HG03064 (cell line): Measurements from ENCODE around the gene DCDC2.
"Not testable (repeated sequence)": the region's sequence is repeated elsewhere in the genome, so short reads cannot be mapped to it uniquely, and the experiment has no call there.

Experiments
- ATAC-seq: cut with Tn5 transposase; IDR thresholded peaks from one replicate; pipeline ENCODE4 v1.9.1; 2021; ENCODE audit warnings: low read depth; ENCODE audit not compliant: unreplicated experiment

The DCDC2 gene

DNA sequence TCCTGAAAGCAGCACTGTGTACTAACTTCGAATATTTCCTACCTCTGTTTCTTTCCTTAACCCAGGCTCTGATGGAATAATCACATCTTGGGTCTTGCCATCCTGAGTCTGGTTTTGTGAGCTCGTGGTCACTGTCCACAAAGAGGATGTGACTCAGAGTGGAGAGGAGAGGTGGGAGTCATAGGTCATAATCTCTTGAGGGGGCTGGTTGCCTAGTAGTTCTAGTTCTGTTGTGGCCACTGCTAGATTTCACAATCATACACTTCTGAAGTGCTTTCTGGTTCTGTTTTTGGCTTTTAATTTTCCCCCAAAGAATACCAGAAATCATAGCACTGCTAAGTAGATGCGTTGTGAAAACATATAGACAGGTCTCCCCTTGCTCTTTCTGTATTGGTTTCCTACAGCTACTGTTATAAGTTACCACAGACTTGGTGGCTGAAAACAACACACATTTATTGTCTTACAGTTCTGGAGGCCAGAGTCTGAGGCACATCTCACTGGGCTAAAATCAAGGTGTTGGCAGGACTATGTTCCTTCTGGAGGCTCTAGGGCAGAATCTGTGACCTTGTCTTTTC, 129.1 kb downstream of the DCDC2 start:
- ATAC-seq = no peak

DNA sequence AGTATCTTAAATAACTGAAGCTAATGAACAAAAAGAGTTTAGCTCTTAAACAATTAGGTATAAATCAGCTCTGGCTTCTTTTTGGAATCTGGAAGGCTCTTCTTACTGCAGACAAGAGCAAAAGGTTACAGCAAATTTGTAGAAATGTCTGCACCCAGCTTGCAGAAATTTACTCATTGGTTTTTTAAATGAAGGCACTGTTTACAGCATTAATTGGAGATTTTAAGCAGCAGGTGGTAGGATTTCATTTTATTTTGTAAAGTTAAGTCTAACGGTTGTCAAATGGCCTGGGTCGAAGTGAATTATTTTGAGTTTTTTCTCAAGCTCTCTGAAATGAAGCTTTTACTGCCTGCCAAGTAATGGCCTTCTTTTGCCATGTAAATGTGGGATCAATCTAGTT, 129.7 kb downstream of the DCDC2 start:
- ATAC-seq = no peak

DNA sequence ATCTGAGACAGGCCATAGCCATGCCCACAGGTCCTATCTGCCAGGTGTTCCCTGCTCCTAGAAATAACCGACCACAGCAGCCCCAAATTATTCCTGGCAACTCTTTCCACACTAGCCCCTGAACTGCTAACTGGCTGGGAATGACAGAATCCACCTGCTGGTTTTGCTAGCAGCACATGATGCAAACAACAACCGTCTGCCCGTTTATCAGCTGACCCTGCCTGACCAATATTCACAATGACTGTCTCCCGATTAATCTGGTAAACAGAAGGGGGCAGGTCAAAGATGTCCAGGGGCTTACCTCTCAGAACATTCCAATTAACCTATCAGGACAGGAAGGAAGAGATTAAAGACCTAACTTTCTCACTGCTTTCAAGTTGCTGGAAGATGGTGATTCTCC, 130.3 kb downstream of the DCDC2 start:
- no peak for ATAC-seq

DNA sequence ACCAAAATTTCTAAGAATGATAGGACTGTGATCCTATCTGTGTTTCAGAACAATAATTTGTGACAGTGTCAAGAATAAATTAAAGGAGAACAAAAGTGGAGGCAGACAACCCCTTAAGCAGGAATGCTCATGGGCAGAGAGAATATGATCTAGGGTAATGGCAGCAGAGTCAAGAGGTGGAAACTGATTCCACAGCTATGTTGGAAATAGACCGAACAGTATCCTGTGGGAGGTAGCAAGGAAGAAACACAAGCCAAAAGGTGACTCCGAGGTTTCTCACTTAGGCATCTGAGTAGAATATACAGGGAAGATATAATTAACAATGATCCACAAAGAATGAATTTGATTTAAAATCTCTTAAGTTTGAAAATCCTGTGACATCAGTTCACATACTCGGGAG, 131.3 kb downstream of the DCDC2 start:
- ATAC-seq = no peak

DNA sequence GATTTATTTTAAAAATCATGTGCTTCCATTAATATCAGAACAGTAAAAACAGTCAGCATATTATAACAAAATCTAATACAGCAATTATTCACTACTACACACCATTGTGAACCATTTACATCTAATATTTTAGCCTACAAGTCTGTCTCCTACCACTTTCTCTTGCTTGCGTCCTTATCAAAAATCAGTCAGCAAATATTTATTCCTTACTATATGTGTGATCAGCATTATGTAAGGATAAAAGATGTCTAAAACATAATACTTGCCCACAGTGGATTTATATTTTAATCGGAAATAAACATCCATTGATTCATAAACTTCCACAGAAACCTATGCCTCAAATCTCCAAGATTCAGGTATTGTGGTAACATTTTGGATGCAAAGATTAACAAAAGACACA, 132.0 kb downstream of the DCDC2 start:
- no peak for ATAC-seq

DNA sequence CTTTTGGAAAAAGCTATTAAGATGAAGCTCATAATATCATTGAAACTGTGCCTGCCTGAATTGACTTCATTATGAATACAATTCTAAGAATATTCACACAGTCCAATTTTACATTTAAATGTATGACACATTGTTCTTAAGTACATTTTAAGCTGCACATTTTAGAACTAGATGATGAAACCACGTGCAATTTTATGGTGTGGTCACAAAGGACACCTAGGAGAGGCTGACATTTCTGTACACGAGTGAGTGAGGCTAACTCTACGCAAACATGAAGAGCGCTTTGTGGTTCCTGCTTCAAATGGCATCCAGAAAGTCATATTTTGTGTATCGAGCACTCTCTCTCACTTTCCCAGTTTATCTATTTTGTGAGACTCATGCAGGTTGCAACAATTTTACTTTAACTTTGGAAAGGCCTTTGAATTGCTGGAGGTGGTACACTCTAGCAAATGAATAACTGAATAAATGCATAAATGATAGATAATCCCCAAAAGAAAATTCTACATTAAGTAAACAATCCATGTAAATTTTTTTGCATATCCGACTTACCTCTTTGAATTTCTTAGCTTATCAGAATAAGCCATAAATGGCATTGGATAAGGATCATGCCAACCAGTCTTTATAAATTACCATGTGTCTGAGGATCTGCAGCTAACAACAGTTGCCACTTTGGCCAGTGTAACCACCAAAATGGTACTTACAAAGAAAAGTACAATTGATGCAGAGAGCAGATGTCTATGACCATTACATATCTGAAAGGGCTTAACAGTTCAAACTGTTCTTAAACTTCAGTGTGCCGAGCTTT, 134.5 kb downstream of the DCDC2 start:
- ATAC-seq = no peak

DNA sequence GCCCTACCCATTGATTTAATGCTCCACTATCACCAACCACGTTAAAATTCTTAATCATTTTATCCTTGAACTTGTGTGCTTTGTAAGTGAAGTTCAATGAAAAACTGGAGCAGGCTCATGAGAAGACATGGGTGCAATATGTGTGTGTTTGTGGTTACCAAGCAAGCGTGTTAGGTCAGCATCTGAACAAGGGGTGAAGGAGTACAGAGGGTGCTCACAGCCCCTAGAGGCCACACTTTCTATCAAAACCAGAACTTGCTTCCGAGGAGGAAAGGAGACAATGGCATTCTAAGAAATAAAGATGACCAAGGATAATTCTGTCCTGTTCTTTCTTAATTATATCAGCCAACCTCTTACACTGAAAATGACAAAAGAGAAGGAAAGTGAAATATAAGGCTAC, 138.2 kb downstream of the DCDC2 start:
- ATAC-seq = no peak

DNA sequence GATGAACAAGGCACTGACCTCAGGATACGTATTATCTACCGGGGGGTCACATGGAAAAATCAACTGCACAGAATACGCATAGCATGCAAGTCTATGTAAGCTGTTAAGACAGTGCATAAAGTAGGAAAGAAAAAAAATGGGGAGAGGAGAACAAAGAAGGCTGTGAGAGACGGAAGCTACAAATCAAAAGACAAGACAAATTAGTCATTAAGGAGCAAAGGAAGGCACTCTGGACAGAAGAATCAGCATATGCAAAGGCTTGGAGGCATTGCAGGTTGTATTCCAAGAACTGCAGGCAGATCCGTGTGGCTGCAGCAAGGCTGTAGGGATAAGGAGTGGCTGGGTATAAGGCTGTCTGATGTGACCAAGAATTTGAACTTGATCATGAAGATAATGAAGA, 142.9 kb downstream of the DCDC2 start:
- no peak for ATAC-seq

DNA sequence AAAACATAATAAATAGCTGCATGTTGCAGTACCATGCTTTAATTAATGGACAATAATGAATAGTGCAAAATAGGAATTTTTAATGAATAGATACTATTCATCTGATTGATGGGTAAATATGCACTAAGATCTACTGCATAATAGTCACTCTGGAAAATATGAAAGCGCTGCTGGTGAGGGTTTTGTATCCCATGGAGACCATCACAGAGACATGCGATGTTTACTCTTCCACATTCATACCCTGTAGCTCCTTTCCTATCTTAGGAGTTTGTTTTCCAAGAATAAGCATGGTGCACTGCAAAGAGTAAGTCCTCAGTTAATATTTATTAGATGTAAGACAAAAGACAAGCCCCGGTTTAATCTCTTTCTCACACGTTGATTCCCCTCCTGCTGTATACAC, 150.4 kb downstream of the DCDC2 start:
- no peak for ATAC-seq

DNA sequence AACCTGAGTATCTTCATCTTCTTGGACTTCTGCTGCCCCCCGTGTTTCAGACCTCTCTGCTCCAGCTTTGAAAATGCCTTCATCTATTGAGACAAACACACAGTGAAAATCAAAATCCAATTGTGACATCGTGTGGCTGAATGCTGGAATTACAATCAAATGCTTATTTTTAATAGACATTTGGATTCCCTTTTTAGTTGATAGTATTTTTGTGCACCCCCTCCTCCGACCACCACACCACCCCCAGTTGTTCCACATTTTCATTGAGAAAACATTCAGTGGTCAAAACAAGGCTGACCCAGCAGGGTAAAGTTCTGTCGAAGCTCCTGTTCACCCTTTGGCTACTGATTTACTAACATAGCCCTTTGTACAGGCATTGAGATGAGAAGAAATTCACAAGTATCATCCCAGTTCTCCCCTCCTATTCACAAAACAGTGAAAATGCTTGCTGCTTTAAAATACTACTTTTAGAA, 152.8 kb downstream of the DCDC2 start:
- no peak for ATAC-seq

DNA sequence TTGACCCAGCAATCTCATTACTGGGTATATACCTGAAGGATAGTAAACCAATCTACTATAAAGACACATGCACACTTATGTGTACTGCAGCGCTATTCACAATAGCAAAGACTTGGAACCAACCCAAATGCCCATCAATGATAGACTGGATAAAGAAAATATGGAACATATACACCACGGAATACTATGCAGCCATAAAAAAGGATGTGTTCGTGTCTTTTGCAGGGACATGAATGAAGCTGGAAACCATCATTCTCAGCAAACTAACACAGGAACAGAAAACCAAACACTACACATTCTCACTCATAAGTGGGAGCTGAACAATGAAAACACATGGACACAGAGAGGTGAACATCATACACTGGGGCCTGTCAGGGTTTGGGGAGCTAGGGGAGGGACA, 153.7 kb downstream of the DCDC2 start:
- ATAC-seq = not testable (repeated sequence)

DNA sequence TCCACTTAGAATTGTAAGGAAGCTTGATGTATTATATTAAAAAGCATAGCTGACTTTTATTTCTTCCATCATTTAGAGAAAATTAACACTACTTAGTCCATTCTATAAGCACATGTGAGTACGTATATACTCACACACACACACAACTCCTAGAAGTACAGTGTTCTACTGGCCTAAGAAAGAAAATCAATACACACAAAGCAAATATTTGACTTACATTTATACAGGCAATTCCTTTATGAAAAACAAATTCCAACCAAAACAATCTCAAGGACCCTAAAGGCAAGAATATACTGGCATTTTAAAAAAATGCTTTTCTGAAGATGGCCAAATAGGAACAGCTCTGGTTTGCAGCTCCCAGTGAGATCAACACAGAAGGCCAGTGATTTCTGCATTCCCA, 160.0 kb downstream of the DCDC2 start:
- no peak for ATAC-seq

DNA sequence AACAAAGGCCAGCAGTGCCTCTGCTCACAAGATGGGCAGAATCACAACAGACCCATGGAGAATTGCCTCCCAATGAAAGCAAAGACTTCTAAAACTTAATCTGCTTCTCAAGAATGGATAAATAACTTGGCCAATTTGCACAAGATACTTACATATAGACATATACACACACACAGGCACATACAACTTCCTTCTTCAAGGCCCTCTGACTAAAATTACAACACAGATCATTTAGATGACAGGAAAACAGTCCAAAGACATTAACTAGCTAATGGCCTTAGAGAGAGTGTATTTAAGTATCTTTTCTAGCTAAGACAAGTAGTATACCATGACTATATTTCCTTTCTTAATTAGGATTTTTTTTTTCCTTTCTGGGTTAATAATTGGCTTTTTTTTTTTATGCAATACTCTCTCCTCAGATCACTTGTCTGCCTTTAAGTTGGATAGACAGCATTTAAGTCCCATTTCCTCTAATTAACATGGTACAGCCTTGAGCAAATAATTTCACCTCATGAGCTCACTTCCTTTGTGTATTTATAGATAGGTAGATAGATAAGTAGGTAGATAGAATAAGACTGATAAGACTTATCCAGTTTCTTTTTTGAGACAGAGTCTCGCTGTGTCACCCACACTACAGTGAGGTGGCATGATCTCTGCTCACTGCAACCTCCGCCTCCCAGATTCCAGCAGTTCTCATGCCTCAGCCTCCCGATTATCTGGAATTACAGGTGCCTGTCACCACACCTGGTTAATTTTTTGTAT, 161.8 kb downstream of the DCDC2 start:
- no peak for ATAC-seq

DNA sequence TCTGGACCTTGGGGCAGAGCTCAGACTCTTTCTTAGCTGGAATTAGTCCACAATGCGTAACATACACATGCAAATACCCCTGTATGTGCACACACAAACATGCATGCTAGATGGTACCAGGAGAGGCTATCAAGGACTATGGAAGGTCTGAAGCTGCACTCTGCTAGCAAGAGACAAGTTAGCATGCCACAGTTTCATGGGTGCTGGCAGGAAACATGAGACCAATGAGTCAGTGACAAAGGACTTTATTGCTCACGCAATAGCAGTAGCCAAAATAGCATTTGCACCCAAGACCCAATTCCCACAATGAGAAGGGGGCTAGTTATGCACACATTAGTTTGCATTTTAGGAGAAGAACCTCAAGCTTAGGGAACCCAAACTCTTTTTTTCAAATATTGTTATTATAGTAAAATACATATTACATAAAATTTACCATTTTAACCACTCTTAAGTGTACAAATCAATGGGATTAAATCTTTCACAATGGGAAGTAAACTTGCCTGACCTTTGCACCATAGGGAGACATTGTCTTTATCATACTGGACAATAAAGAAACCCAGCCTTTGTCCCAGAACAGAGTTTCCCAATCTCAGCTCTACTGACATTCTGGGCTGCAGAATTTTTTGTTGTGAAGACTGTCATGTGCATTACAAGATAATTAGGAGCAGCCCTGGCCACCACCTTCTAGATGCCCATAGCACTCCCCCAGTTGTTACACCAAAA, 162.7 kb downstream of the DCDC2 start:
- ATAC-seq = no peak

DNA sequence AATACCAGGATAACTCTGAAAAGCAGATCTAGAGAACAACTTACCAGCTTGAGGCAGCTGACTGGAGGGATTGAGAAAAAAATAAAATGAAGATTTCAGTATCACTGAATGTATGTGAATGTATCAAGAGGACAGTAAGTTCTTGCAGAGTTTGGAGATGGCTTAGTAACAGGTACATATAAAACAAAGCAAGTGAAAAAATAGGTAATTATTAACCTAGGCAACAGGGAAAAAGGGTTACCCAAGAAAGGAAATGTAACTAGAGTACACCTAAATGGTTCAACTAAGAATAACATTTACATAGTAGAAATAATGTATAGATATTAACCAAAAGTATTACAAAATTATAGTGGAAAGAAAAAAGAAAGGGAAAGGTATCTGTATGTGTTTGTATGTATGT, 164.5 kb downstream of the DCDC2 start:
- no peak for ATAC-seq

DNA sequence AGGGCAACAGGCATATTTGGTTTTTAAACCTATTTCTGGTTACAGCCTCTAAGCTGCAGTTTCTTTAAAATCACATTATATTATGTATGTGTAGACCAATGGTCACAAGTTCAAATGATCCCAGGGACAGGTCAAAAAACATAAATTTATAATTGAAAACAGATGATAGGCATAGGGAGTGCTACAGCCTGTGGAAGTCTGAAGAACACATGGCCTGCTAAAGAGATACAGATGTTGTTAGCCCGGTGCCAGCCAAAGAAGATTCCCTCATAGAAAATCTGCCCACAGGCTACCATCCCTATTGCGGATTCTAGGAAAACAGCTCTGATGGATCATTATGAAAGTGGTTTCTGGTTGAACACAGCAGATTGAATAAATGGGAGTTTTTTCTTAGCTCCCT, 166.5 kb downstream of the DCDC2 start:
- no peak for ATAC-seq

DNA sequence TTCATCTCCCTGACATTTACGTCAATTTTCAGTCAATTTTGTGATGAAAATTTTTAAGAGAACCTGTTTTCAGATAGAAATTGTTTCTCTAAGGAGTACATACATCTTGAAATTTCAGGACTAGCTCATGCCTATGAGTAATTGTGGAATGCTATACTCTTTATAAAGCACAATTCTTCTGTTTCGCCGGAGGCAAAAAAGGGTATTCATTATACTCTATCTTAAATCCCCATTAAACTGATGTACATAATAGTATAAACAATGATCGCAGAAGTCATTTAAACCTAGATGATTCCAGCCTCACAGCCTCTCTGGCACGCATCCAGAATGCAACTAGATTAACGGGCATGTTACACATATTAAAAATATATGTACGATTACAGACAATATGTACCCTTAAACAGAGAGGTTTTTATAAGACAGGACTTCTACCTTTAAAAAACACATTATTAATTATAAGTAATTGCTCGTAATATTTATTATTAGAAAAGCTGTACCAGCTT, 169.2 kb downstream of the DCDC2 start:
- ATAC-seq = no peak

DNA sequence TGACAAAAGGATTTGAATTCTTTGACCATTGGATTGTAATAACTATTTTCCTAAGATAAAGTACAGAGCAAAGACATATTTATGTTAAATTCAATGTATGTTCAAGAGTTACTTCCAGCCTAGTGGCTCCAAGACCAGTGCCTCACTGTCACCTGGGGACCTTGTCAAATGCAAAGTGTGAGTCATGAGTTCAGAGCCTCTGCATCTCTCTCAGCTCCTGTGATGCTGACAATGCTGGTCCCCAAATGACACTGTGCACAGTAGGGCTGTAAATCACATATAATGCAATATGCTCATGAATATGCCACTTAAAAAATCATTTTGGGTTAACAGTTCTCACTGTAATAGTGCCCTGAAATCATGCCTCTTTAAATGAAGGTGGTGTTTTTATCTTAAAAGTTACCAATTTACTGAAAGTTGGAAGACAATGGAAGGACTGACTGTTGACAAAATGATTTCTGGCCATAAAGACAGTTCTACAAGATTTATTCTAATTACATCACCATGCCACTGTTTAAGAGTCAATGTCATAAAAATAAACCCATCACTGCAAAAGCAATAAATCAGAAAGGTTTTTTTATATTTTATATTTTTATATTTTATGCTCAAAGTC, 169.8 kb downstream of the DCDC2 start:
- ATAC-seq = no peak

DNA sequence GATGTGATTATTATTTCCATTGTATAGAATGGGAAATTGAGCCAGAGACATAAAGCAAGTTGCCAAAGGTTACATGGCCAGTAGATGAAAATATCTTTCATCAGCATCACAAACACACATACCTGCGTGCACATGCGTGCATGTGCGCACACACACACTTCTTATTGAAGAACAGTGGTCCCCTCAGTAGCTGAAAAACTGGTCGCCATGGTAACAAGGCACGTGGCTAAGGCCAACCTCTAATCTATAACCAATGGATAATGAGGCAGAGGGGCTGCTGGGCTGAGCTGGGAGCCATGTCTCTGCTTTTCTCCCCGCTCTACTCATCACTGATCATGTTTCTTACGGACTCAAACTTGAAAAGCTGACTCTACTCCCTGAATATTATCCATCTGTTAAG, 171.5 kb downstream of the DCDC2 start:
- ATAC-seq = no peak

DNA sequence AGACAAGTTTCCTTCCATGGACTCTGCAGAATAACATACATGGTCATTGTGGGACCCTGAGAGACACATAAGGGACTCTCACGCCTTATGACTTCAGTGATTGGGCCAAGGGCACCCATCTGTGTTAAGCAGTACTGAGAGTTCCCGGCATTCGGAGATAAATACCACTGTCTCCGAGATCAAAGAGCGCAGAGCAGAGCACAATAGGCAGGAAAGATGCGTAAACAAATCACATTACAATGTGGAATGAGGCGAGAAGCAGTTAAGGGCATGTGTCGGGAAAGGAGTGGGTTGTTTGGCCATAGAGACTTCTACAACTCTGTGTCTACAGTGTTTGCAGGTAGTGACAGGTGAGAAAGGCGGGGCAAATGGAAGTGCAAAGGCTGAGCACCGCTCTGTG, 174.3 kb downstream of the DCDC2 start:
- no peak for ATAC-seq
